ENCODE results near the gene GJD4. TPM values are rescaled to one million over a fixed set of nuclear protein-coding genes. Genes with fewer than 3 reads are reported as not detected.
A peak's percentile ranks its signal among the peaks of the same experiment; 100 is the strongest.

Gene GJD4
- total RNA-seq (not detected), polyA plus RNA-seq (under 1 TPM in 2 of 3 donors, not detected in 1; 0.03 to 0.10 TPM)
- long read RNA-seq, donor 1: 0 reads
- long read RNA-seq, donor 2: 0 reads

GRCh38 chr10:35605191-35605590 is at the start of gene GJD4:
TSS of gene GJD4 (plus strand) at chr10:35605341. CDS start at chr10:35605568, 227 bp downstream.
- TF ChIP-seq POLR2A (IDR thresholded peaks at IDR 0.05) (no peak), POLR2AphosphoS5 (IDR thresholded peaks at IDR 0.05) (no peak), CTCF (IDR thresholded peaks at IDR 0.05 in 8 of 11, conservative IDR thresholded peaks at IDR 0.05 in 3 of 11) (no peak)
- Histone ChIP-seq H3K4me1 (peaks cover 0 to 13% (median 10%) of the 10 kb centered on the region in 6 donors), H3K27me3 (replicated peaks in 1 of 7) (peaks cover 7 to 71% (median 15%) of the 10 kb centered on the region in 7 donors), H3K27ac (no peak within 1 kb of the TSS), H3K9me3 (peaks cover 0 to 19% (median 5%) of the 10 kb centered on the region in 8 donors), H3K4me3 (no peak within 1 kb of the TSS), H3K36me3 (no peaks in the 10 kb centered on the region)
- WGBS, 5 donors: 53 to 71% (median 60%) methylated on average over 8 of the region's 8 CpGs
- no peak for DNase-seq
- intact Hi-C loops (cut with DNase I; ENCODE audit: low total_unique reads): no loop called here

GRCh38 chr10:35555962-35556930 is 48.9 kb upstream of the GJD4 start:
- 93 to 96% (median 93%) methylated on average over 6 of the region's 6 CpGs for WGBS, 5 donors
- Histone ChIP-seq H3K27ac (no peak overlapping the region), H3K4me3 (no peak overlapping the region), H3K4me1 (peaks cover 0 to 21% (median 10%) of the 10 kb centered on the region in 6 donors), H3K36me3 (peaks cover 3 to 82% (median 11%) of the 10 kb centered on the region in 6 donors), H3K27me3 (replicated peaks in 1 of 7) (no peaks in the 10 kb centered on the region), H3K9me3 (no peaks in the 10 kb centered on the region)
- DNase-seq: no peak
- intact Hi-C loops (cut with DNase I; ENCODE audit: low total_unique reads): no loop called here
- TF ChIP-seq CTCF (IDR thresholded peaks at IDR 0.05 in 8 of 11, conservative IDR thresholded peaks at IDR 0.05 in 3 of 11): no peak
- TF ChIP-seq POLR2A (IDR thresholded peaks at IDR 0.05): no peak
- TF ChIP-seq POLR2AphosphoS5 (IDR thresholded peaks at IDR 0.05): no peak

GRCh38 chr10:35558276-35558675 is 46.9 kb upstream of the GJD4 start:
- peaks cover 3 to 78% (median 5%) of the 10 kb centered on the region in 6 donors for H3K36me3 ChIP-seq
- no peaks in the 10 kb centered on the region for H3K27me3 ChIP-seq (replicated peaks in 1 of 7)
- H3K9me3 ChIP-seq: no peaks in the 10 kb centered on the region
- H3K27ac ChIP-seq: no peak overlapping the region
- H3K4me3 ChIP-seq: no peak overlapping the region
- H3K4me1 ChIP-seq: peaks cover 0 to 26% (median 14%) of the 10 kb centered on the region in 6 donors
- no peak for TF ChIP-seq POLR2AphosphoS5 (IDR thresholded peaks at IDR 0.05)
- no peak for DNase-seq
- intact Hi-C loops (cut with DNase I; ENCODE audit: low total_unique reads): no loop called here
- WGBS, 5 donors: 89 to 100% (median 98%) methylated on average over 1 of the region's 1 CpG

GRCh38 chr10:35559416-35559815 is 45.7 kb upstream of the GJD4 start:
- no peaks in the 10 kb centered on the region for H3K9me3 ChIP-seq
- no peaks in the 10 kb centered on the region for H3K27me3 ChIP-seq (replicated peaks in 1 of 7)
- peaks cover 5 to 26% (median 17%) of the 10 kb centered on the region in 6 donors for H3K4me1 ChIP-seq
- no peak for DNase-seq
- no peak for TF ChIP-seq POLR2A (IDR thresholded peaks at IDR 0.05)
- peak in 2 of 3 donors; percentile 15 to 20 for TF ChIP-seq POLR2AphosphoS5 (IDR thresholded peaks at IDR 0.05)
- no peak for TF ChIP-seq CTCF (IDR thresholded peaks at IDR 0.05 in 8 of 11, conservative IDR thresholded peaks at IDR 0.05 in 3 of 11)
- 95 to 100% (median 97%) methylated on average over 4 to 5 of the region's 5 CpGs for WGBS, 5 donors
- H3K36me3 ChIP-seq: peaks cover 0 to 67% (median 1%) of the 10 kb centered on the region in 6 donors
- intact Hi-C loops (cut with DNase I; ENCODE audit: low total_unique reads): no loop called here
- no peak overlapping the region for H3K27ac ChIP-seq
- H3K4me3 ChIP-seq: no peak overlapping the region
